ENCODE results near the gene ARFGAP1.
"Not testable (repeated sequence)": the region's sequence is repeated elsewhere in the genome, so short reads cannot be mapped to it uniquely, and the experiment has no call there.

The ARFGAP1 gene

GRCh38 chr20:63241272-63241671, 31.3 kb upstream of the ARFGAP1 start:
- Histone ChIP-seq H3K27ac (ENCODE audit: low read length) (no peak overlapping the region), H3K27me3 (ENCODE audit: control insufficient read depth, insufficient read depth, low read length) (no peaks in the 10 kb centered on the region), H3K4me3 (ENCODE audit: low read length) (no peak overlapping the region), H3K36me3 (ENCODE audit: control insufficient read depth, insufficient read depth, low read length) (no peaks in the 10 kb centered on the region), H3K4me1 (ENCODE audit: control insufficient read depth, insufficient read depth, low read length) (no peaks in the 10 kb centered on the region), H3K9me3 (ENCODE audit: control insufficient read depth, insufficient read depth, low read length) (no peaks in the 10 kb centered on the region)
- WGBS (ENCODE audit: insufficient coverage, insufficient read length) = no CpG with 5 or more reads among the region's 11 CpGs
- DNase-seq (ENCODE audit: low read depth, low spot score) = no peak

- Histone ChIP-seq H3K4me3 (ENCODE audit: low read length) (no peak overlapping the region), H3K9me3 (ENCODE audit: control insufficient read depth, insufficient read depth, low read length) (no peaks in the 10 kb centered on the region), H3K27ac (ENCODE audit: low read length) (no peak overlapping the region), H3K27me3 (ENCODE audit: control insufficient read depth, insufficient read depth, low read length) (no peaks in the 10 kb centered on the region), H3K4me1 (ENCODE audit: control insufficient read depth, insufficient read depth, low read length) (peaks cover 11% of the 10 kb centered on the region), H3K36me3 (ENCODE audit: control insufficient read depth, insufficient read depth, low read length) (no peaks in the 10 kb centered on the region)
- DNase-seq (ENCODE audit: low read depth, low spot score) = no peak
- no CpG with 5 or more reads among the region's 21 CpGs for WGBS (ENCODE audit: insufficient coverage, insufficient read length)
These were observed 29.9 kb upstream of the ARFGAP1 start for GRCh38 chr20:63242736-63243135.

- peaks cover 11% of the 10 kb centered on the region for H3K4me1 ChIP-seq (ENCODE audit: control insufficient read depth, insufficient read depth, low read length)
- H3K27ac ChIP-seq (ENCODE audit: low read length) = no peak overlapping the region
- WGBS (ENCODE audit: insufficient coverage, insufficient read length) = no CpG with 5 or more reads among the region's 25 CpGs
- H3K4me3 ChIP-seq (ENCODE audit: low read length) = no peak overlapping the region
- no peaks in the 10 kb centered on the region for H3K27me3 ChIP-seq (ENCODE audit: control insufficient read depth, insufficient read depth, low read length)
- no peaks in the 10 kb centered on the region for H3K9me3 ChIP-seq (ENCODE audit: control insufficient read depth, insufficient read depth, low read length)
- H3K36me3 ChIP-seq (ENCODE audit: control insufficient read depth, insufficient read depth, low read length) = no peaks in the 10 kb centered on the region
- DNase-seq (ENCODE audit: low read depth, low spot score) = no peak
These were observed 28.9 kb upstream of the ARFGAP1 start for GRCh38 chr20:63243604-63244247.

GRCh38 chr20:63244468-63244867, 28.1 kb upstream of the ARFGAP1 start:
- Histone ChIP-seq H3K27me3 (ENCODE audit: control insufficient read depth, insufficient read depth, low read length) (no peaks in the 10 kb centered on the region), H3K4me3 (ENCODE audit: low read length) (no peak overlapping the region), H3K4me1 (ENCODE audit: control insufficient read depth, insufficient read depth, low read length) (peaks cover 11% of the 10 kb centered on the region), H3K9me3 (ENCODE audit: control insufficient read depth, insufficient read depth, low read length) (no peaks in the 10 kb centered on the region), H3K27ac (ENCODE audit: low read length) (no peak overlapping the region), H3K36me3 (ENCODE audit: control insufficient read depth, insufficient read depth, low read length) (no peaks in the 10 kb centered on the region)
- no CpG with 5 or more reads among the region's 10 CpGs for WGBS (ENCODE audit: insufficient coverage, insufficient read length)
- DNase-seq (ENCODE audit: low read depth, low spot score) = no peak

GRCh38 chr20:63246490-63247288, 25.9 kb upstream of the ARFGAP1 start:
- H3K27ac ChIP-seq (ENCODE audit: low read length) = no peak overlapping the region
- no peak overlapping the region for H3K4me3 ChIP-seq (ENCODE audit: low read length)
- H3K4me1 ChIP-seq (ENCODE audit: control insufficient read depth, insufficient read depth, low read length) = peaks cover 11% of the 10 kb centered on the region
- DNase-seq (ENCODE audit: low read depth, low spot score) = no peak
- no peaks in the 10 kb centered on the region for H3K9me3 ChIP-seq (ENCODE audit: control insufficient read depth, insufficient read depth, low read length)
- WGBS (ENCODE audit: insufficient coverage, insufficient read length) = no CpG with 5 or more reads among the region's 50 CpGs
- H3K27me3 ChIP-seq (ENCODE audit: control insufficient read depth, insufficient read depth, low read length) = no peaks in the 10 kb centered on the region
- H3K36me3 ChIP-seq (ENCODE audit: control insufficient read depth, insufficient read depth, low read length) = no peaks in the 10 kb centered on the region

- WGBS (ENCODE audit: insufficient coverage, insufficient read length) = no CpG with 5 or more reads among the region's 24 CpGs
- Histone ChIP-seq H3K9me3 (ENCODE audit: control insufficient read depth, insufficient read depth, low read length) (no peaks in the 10 kb centered on the region), H3K27ac (ENCODE audit: low read length) (no peak overlapping the region), H3K27me3 (ENCODE audit: control insufficient read depth, insufficient read depth, low read length) (peaks cover 1% of the 10 kb centered on the region; the same call in 1 of the 2 replicates), H3K36me3 (ENCODE audit: control insufficient read depth, insufficient read depth, low read length) (no peaks in the 10 kb centered on the region), H3K4me3 (ENCODE audit: low read length) (no peak overlapping the region), H3K4me1 (ENCODE audit: control insufficient read depth, insufficient read depth, low read length) (peaks cover 11% of the 10 kb centered on the region)
- no peak for DNase-seq (ENCODE audit: low read depth, low spot score)
These were observed 24.9 kb upstream of the ARFGAP1 start for GRCh38 chr20:63247671-63248228.

- Histone ChIP-seq H3K4me3 (ENCODE audit: low read length) (no peak overlapping the region), H3K9me3 (ENCODE audit: control insufficient read depth, insufficient read depth, low read length) (no peaks in the 10 kb centered on the region), H3K27me3 (ENCODE audit: control insufficient read depth, insufficient read depth, low read length) (peaks cover 2% of the 10 kb centered on the region; the same call in 1 of the 2 replicates), H3K36me3 (ENCODE audit: control insufficient read depth, insufficient read depth, low read length) (no peaks in the 10 kb centered on the region), H3K4me1 (ENCODE audit: control insufficient read depth, insufficient read depth, low read length) (peaks cover 11% of the 10 kb centered on the region), H3K27ac (ENCODE audit: low read length) (no peak overlapping the region)
- WGBS (ENCODE audit: insufficient coverage, insufficient read length) = no CpG with 5 or more reads among the region's 25 CpGs
- DNase-seq (ENCODE audit: low read depth, low spot score) = no peak
These were observed 23.6 kb upstream of the ARFGAP1 start for GRCh38 chr20:63248835-63249591.

GRCh38 chr20:63249891-63250290, 22.7 kb upstream of the ARFGAP1 start:
- no peak overlapping the region for H3K4me3 ChIP-seq (ENCODE audit: low read length)
- no peaks in the 10 kb centered on the region for H3K9me3 ChIP-seq (ENCODE audit: control insufficient read depth, insufficient read depth, low read length)
- no peak overlapping the region for H3K27ac ChIP-seq (ENCODE audit: low read length)
- H3K36me3 ChIP-seq (ENCODE audit: control insufficient read depth, insufficient read depth, low read length) = no peaks in the 10 kb centered on the region
- no peak for DNase-seq (ENCODE audit: low read depth, low spot score)
- H3K27me3 ChIP-seq (ENCODE audit: control insufficient read depth, insufficient read depth, low read length) = peaks cover 2% of the 10 kb centered on the region; the same call in 1 of the 2 replicates
- no CpG with 5 or more reads among the region's 15 CpGs for WGBS (ENCODE audit: insufficient coverage, insufficient read length)
- peaks cover 11% of the 10 kb centered on the region for H3K4me1 ChIP-seq (ENCODE audit: control insufficient read depth, insufficient read depth, low read length)

GRCh38 chr20:63251350-63251749, 21.3 kb upstream of the ARFGAP1 start:
- not testable (repeated sequence) for H3K27me3 ChIP-seq (ENCODE audit: control insufficient read depth, insufficient read depth, low read length); DNase-seq (ENCODE audit: low read depth, low spot score); H3K9me3 ChIP-seq (ENCODE audit: control insufficient read depth, insufficient read depth, low read length); H3K27ac ChIP-seq (ENCODE audit: low read length); H3K4me3 ChIP-seq (ENCODE audit: low read length); H3K36me3 ChIP-seq (ENCODE audit: control insufficient read depth, insufficient read depth, low read length)
- peaks cover 11% of the 10 kb centered on the region for H3K4me1 ChIP-seq (ENCODE audit: control insufficient read depth, insufficient read depth, low read length)
- WGBS (ENCODE audit: insufficient coverage, insufficient read length) = no CpG with 5 or more reads among the region's 14 CpGs

- Histone ChIP-seq H3K27me3 (ENCODE audit: control insufficient read depth, insufficient read depth, low read length) (peaks cover 2% of the 10 kb centered on the region; the same call in 1 of the 2 replicates), H3K4me1 (ENCODE audit: control insufficient read depth, insufficient read depth, low read length) (peaks cover 4% of the 10 kb centered on the region; the same call in 1 of the 2 replicates)
These were observed 20.3 kb upstream of the ARFGAP1 start for GRCh38 chr20:63252284-63252711.

More at GRCh38 chr20:63252284-63252711, 20.3 kb upstream of the ARFGAP1 start:
- no peak overlapping the region for H3K27ac ChIP-seq (ENCODE audit: low read length)
- H3K4me3 ChIP-seq (ENCODE audit: low read length) = no peak overlapping the region
- H3K9me3 ChIP-seq (ENCODE audit: control insufficient read depth, insufficient read depth, low read length) = no peaks in the 10 kb centered on the region
- WGBS (ENCODE audit: insufficient coverage, insufficient read length) = no CpG with 5 or more reads among the region's 8 CpGs
- DNase-seq (ENCODE audit: low read depth, low spot score) = no peak
- H3K36me3 ChIP-seq (ENCODE audit: control insufficient read depth, insufficient read depth, low read length) = no peaks in the 10 kb centered on the region
